ENCODE results near the gene PDSS2.
A peak's percentile ranks its signal among the peaks of the same experiment; 100 is the strongest.

GRCh38 chr6:107179004-107179403 is 280.4 kb downstream of the PDSS2 start:
- TF ChIP-seq CTCF (conservative IDR thresholded peaks at IDR 0.05) (peak; percentile 54), EZH2 (IDR thresholded peaks at IDR 0.05; ENCODE audit: low read depth) (no peak)
